Fibroblast of lung (primary cell): ENCODE data around the gene PCAT7. TPM values are rescaled to one million over a fixed set of nuclear protein-coding genes. Genes with fewer than 3 reads are reported as not detected.

Experiments
- DNase-seq, 2 donors: peaks; one replicate each; pipeline versions ENCODE4 v3.0.0 to v3.0.0-alpha.2; 2010; ENCODE audit warnings: low read depth in 2 of 2
- H2AFZ ChIP-seq: 2 replicates; pipeline ENCODE4 v1.5.1; 2012; ENCODE audit warnings: low read length, control low read depth, inconsistent platforms
- H3K27ac ChIP-seq: 2 replicates; pipeline ENCODE4 v1.5.1; 2011; ENCODE audit warnings: low read length, control low read depth; ENCODE audit not compliant: insufficient read depth
- H3K27me3 ChIP-seq: 2 replicates; pipeline ENCODE4 v1.5.1; 2011; ENCODE audit warnings: mild to moderate bottlenecking, low read length; ENCODE audit not compliant: control insufficient read depth, insufficient read depth
- H3K36me3 ChIP-seq: 2 replicates; pipeline ENCODE4 v1.5.1; 2011; ENCODE audit warnings: low read length; ENCODE audit not compliant: control insufficient read depth, insufficient read depth
- H3K4me1 ChIP-seq: 2 replicates; pipeline ENCODE4 v1.5.1; 2011; ENCODE audit warnings: low read length; ENCODE audit not compliant: control insufficient read depth, insufficient read depth; ENCODE audit errors: extremely low read depth
- H3K4me2 ChIP-seq: 2 replicates; pipeline ENCODE4 v1.5.1; 2011; ENCODE audit warnings: low read length, control low read depth; ENCODE audit not compliant: insufficient read depth; ENCODE audit errors: extremely low read depth
- H3K4me3 ChIP-seq, 4 experiments: fragments of 200-600 bp in 1 of 4; sonication (generic) in 1 of 4; replicated peaks in 1 of 4; 2 replicates each; pipeline ENCODE4 v1.5.1; 2011 to 2016; ENCODE audit warnings: low read length in 4 of 4, low read depth in 3 of 4, mild to moderate bottlenecking in 3 of 4, control low read depth in 2 of 4, inconsistent platforms in 1 of 4, mixed read lengths in 1 of 4; ENCODE audit not compliant: insufficient read depth in 1 of 4; ENCODE audit errors: control extremely low read depth in 1 of 4
- H3K79me2 ChIP-seq: 2 replicates; pipeline ENCODE4 v1.5.1; 2012; ENCODE audit warnings: mild to moderate bottlenecking, low read length, inconsistent platforms; ENCODE audit not compliant: control insufficient read depth, insufficient read depth
- H3K9ac ChIP-seq: 2 replicates; pipeline ENCODE4 v1.5.1; 2011; ENCODE audit warnings: mild to moderate bottlenecking, low read length, control low read depth; ENCODE audit not compliant: insufficient read depth
- H3K9me3 ChIP-seq: 2 replicates; pipeline ENCODE4 v1.5.1; 2012; ENCODE audit warnings: low read depth, low read length; ENCODE audit not compliant: control insufficient read depth, insufficient read depth
- H4K20me1 ChIP-seq: 2 replicates; pipeline ENCODE4 v1.5.1; 2011; ENCODE audit warnings: low read length; ENCODE audit not compliant: control insufficient read depth, insufficient read depth; ENCODE audit errors: extremely low read depth
- EZH2 ChIP-seq: IDR thresholded peaks from 2 replicates; pipeline ENCODE4 v1.5.1; 2012; ENCODE audit warnings: low read length, control low read depth, mild to moderate bottlenecking; ENCODE audit errors: missing control alignments
- polyA plus RNA-seq, 2 donors: library from polyadenylated mRNA; depleted of rRNA in 1 of 2; stranded (reverse) in 1 of 2; unstranded in 1 of 2; fragments of >200 nt; gene quantifications; 2 replicates each; pipeline ENCODE4 v1.2.1, GENCODE V29; 2011 to 2012; ENCODE audit warnings: missing spikeins in 1 of 2
- total RNA-seq: library from RNA; depleted of rRNA; stranded (reverse); fragments of >200 nt; gene quantifications from 2 replicates; pipeline ENCODE4 v1.2.1, GENCODE V29; 2014
- TF ChIP-seq, protein P1 (sequence below), 2 donors: IDR thresholded peaks in 1 of 2; conservative IDR thresholded peaks in 1 of 2; 1 replicate in 1 of 2; 2 replicates in 1 of 2; pipeline ENCODE4 v1.5.1; 2011 to 2012; ENCODE audit warnings: low read length in 2 of 2, control low read depth in 1 of 2, inconsistent platforms in 1 of 2, low read depth in 1 of 2, mild to moderate bottlenecking in 1 of 2

Gene PCAT7
- total and polyA plus RNA-seq, 2 donors (not counting 1 experiment from before 2014, with no cell fraction given): under 0.01 to 0.01 TPM

DNA sequence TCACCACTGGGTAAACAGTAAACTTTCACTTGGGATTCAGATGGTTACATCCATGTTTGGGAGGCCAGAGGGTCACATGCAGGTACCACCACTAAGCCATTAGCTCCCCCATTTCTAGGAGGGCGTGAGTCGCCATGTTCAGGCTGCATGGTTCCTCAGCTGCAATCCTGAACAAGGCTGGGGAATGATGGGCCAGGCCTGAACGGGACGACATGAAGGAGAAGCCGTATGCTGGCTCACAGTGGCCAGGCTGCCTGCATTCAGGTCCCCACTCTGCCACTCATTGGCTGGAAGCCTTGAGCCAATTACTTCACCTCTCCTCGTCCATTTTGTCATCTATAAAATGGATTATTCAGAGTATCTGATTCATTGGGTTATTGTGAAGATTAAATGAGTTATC, 47.8 kb downstream of the PCAT7 start:
- Histone ChIP-seq H3K36me3 (no peaks in the 10 kb centered on the region), H3K4me3 (no peak overlapping the region), H4K20me1 (no peaks in the 10 kb centered on the region), H3K4me2 (no peak overlapping the region), H3K9me3 (no peaks in the 10 kb centered on the region), H3K27me3 (peaks cover 7% of the 10 kb centered on the region), H3K79me2 (no peaks in the 10 kb centered on the region), H3K4me1 (no peaks in the 10 kb centered on the region), H2AFZ (no peak overlapping the region), H3K9ac (no peak overlapping the region), H3K27ac (no peak overlapping the region)
- DNase-seq: no peak
- TF ChIP-seq, protein P1, sequence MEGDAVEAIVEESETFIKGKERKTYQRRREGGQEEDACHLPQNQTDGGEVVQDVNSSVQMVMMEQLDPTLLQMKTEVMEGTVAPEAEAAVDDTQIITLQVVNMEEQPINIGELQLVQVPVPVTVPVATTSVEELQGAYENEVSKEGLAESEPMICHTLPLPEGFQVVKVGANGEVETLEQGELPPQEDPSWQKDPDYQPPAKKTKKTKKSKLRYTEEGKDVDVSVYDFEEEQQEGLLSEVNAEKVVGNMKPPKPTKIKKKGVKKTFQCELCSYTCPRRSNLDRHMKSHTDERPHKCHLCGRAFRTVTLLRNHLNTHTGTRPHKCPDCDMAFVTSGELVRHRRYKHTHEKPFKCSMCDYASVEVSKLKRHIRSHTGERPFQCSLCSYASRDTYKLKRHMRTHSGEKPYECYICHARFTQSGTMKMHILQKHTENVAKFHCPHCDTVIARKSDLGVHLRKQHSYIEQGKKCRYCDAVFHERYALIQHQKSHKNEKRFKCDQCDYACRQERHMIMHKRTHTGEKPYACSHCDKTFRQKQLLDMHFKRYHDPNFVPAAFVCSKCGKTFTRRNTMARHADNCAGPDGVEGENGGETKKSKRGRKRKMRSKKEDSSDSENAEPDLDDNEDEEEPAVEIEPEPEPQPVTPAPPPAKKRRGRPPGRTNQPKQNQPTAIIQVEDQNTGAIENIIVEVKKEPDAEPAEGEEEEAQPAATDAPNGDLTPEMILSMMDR (conservative IDR thresholded peaks at IDR 0.05 in 1 of 2, IDR thresholded peaks at IDR 0.05 in 1 of 2; ENCODE audit: low read depth in 1 of 2, low read length in 2 of 2): no peak
- no peak for TF ChIP-seq EZH2

DNA sequence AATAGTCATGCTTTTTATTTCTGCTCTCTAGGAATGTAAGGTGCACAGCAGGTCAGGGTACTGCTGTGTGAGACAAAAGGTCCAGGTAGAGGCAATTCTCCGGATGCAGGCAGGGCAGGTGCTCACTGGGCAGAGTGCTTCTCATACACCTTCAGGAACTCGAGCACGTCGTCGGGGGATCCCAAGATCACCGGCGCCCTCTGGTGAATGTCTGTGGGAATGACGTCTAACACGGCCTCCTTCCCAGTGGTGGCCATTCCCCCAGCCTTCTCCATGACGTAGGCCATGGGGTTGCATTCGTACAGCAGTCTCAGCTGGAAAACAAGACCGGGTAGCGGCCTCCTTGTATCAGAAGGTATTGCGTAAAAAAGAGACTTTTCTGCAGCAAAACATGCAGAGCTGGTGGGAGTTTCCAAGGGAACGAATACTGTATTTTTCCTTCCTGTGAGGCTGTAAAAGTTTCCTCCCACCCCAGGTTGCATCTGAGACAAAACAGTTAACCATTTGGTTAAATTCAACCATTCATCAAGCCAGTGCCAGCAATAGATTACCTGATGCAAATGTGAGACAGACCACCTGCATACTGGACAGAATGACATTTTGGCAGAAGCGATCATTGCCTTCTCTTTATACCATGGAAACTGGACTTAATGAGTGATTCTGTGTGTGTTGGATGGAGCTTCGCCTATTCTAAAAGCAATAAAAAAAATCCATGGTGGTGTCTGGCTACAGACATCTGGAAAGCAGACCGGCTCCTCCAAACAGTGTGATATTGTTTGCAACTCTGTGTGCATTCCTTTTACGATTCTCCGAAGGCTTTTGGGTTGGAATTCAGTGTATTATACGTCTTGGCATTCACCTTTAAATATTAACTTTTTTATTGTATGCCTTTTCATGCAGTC, 48.6 kb downstream of the PCAT7 start:
- peak; percentile 55 to 79 for DNase-seq
- H3K4me2 ChIP-seq: peak overlapping the region; percentile 45
- H3K4me1 ChIP-seq: no peaks in the 10 kb centered on the region
- H3K4me3 ChIP-seq: no peak overlapping the region
- H4K20me1 ChIP-seq: no peaks in the 10 kb centered on the region
- TF ChIP-seq, protein P1 (conservative IDR thresholded peaks at IDR 0.05 in 1 of 2, IDR thresholded peaks at IDR 0.05 in 1 of 2; ENCODE audit: low read depth in 1 of 2, low read length in 2 of 2): peak; percentile 59 to 70
- no peak for TF ChIP-seq EZH2
- no peak overlapping the region for H2AFZ ChIP-seq
- H3K9ac ChIP-seq: no peak overlapping the region
- H3K27ac ChIP-seq: no peak overlapping the region
- H3K79me2 ChIP-seq: no peaks in the 10 kb centered on the region
- no peaks in the 10 kb centered on the region for H3K9me3 ChIP-seq
- peaks cover 12% of the 10 kb centered on the region for H3K27me3 ChIP-seq
- H3K36me3 ChIP-seq: no peaks in the 10 kb centered on the region

DNA sequence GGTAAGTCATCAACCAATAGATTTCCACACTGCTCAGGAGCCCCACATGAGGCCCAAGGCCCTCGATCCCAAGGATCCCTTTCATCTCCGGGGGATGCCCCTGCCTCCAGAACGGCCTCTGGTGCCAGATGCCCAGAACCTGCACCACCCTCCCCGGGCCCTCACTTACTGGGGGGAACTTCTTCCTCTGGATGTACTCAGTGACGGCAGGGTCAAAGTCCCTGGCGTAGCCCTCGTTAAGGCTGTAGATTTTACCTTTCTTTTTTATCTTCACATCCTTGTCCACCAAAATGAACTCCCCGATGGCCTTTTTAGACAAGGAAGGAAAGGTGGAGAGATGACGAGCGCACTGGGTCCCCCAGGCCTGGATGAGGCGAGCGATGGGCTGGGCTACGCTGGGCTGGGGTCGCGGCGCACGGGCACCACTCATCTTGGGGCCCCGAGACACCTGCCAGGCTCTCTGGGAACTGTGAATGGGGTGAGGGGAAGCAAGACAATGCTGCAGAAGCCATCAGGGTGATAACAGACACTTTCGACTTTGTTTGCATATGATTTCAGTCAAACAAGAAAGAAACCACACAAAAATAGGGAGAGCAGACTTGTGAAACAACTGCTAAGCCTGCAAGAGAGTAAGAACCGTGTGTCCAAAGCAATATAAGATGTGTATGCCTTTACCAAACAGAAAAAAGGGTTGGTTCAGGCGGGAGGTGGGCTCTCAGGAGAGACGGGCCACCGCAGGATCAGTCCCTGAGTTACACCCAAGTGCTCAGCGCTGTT, 52.0 kb downstream of the PCAT7 start:
- TF ChIP-seq, protein P1 (conservative IDR thresholded peaks at IDR 0.05 in 1 of 2, IDR thresholded peaks at IDR 0.05 in 1 of 2; ENCODE audit: low read depth in 1 of 2, low read length in 2 of 2): no peak
- TF ChIP-seq EZH2: no peak
- Histone ChIP-seq H4K20me1 (no peaks in the 10 kb centered on the region), H3K9ac (no peak overlapping the region), H3K27me3 (peaks cover 17% of the 10 kb centered on the region), H3K4me3 (no peak overlapping the region), H3K9me3 (no peaks in the 10 kb centered on the region), H3K79me2 (no peaks in the 10 kb centered on the region), H3K4me1 (no peaks in the 10 kb centered on the region), H3K36me3 (no peaks in the 10 kb centered on the region), H3K4me2 (no peak overlapping the region), H2AFZ (no peak overlapping the region), H3K27ac (no peak overlapping the region)
- DNase-seq: no peak
